ENCODE data around the gene PEAR1.

PEAR1 gene

GRCh38 chr1:156901966-156902915 lies 8.7 kb downstream of the PEAR1 start:
- DNase-seq, result no peak

DNA sequence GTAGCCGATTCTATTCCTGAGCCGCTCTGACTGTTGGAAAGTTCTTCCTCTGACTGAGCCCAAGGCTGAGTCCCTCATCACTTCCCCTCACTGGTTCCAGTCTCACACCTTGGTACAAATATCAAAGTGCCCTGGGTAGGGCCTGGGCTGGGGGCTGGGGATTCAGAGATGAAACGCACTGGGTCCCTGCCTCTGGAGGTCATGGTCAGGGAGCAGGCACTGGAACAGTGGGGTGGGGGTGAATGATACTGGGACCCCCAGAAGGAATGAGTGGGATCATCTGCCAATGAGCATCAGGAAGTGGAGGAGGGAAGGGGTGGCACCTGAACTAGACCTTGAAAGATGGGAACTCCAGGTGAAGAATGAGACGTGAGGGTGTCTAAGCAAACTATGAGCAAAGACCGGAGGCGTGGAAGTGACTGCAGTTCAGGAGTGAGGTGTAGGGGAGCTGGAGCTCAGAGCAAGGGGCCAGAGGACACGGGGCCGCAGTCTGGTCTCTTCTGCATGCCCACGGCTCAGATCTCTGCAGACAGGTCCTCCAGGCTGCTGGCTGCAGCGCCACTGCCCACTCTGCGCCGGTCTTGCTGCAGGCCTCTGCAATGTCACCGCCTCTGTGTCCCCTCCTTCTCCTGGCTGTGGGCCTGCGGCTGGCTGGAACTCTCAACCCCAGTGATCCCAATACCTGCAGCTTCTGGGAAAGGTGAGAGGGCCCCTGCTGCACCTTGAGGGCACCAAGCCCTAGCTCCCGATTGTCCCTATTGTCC lies 10.0 kb downstream of the PEAR1 start:
- no peak for DNase-seq

DNA sequence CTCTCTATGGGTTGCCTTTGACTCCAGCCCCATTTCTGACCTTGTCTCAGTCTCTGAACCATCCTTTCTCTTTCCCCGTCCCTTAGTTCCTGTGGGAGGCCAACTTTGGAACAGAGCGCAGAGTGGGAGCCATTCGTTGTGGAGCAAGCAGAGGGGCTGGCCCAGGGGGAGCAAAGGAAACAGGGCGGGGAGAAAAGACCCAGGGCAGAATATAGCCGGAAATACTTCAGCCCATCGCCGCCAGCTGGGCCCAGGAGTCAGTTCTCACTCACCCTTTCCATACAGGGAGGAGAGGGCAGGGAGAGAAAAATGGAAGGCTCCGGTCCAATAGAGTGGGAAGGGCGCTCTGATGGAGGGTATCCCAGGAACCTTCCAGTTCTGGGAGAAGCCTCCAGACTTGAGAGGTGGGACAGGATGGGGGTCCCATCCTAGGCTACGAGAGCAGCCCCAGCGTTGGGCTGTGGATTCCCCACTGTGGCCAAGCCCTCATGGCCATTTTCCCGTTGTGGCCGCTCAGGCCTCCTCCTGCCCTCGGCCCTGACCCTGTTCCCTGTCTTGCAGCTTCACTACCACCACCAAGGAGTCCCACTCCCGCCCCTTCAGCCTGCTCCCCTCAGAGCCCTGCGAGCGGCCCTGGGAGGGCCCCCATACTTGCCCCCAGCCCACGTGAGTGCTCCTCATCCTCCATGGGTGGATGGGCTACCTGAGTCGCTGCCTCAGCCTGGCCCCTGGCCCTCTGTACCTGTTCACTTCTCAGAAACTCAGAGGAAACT lies 10.9 kb downstream of the PEAR1 start:
- no peak for DNase-seq

GRCh38 chr1:156905176-156905575 lies 11.7 kb downstream of the PEAR1 start:
- no peak for DNase-seq

- no peak for DNase-seq
Observed at GRCh38 chr1:156905651-156906050, 12.1 kb downstream of the PEAR1 start.

GRCh38 chr1:156906206-156906906 lies 12.8 kb downstream of the PEAR1 start:
- no peak for DNase-seq

GRCh38 chr1:156908541-156908940 lies 15.0 kb downstream of the PEAR1 start:
- DNase-seq, result no peak

GRCh38 chr1:156908955-156909354 lies 15.4 kb downstream of the PEAR1 start:
- no peak for DNase-seq

DNA sequence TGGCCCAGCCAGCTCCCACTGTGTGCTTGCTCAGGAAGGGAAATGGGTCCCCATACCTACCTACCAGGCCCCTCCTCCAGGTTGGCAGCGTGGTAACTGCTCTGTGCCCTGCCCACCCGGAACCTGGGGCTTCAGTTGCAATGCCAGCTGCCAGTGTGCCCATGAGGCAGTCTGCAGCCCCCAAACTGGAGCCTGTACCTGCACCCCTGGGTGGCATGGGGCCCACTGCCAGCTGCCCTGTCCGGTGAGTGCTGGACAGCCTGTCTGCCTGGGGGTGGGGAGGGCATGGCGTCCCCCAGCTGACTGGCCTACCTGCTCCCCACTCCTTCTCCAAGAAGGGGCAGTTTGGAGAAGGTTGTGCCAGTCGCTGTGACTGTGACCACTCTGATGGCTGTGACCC lies 16.2 kb downstream of the PEAR1 start:
- no peak for DNase-seq

DNA sequence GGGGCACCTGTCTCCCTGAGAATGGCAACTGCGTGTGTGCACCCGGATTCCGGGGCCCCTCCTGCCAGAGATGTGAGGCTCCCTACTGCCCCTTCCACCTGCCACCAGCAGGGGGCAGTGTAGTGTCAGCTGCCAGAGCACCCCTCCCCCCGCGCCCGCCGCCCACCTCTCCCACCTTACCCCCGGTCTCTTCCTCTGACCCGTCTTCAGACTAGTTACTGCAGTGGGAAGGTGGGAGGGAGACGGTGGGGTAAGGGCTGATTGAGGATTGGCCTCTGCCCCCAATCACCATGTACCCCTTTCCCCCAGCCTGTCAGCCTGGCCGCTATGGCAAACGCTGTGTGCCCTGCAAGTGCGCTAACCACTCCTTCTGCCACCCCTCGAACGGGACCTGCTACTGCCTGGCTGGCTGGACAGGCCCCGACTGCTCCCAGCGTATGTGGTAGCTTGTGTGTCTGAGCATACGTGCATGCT lies 16.8 kb downstream of the PEAR1 start:
- DNase-seq, result peak; percentile 65 to 71

- DNase-seq, result no peak
Observed at GRCh38 chr1:156911577-156912298, 18.2 kb downstream of the PEAR1 start.

- DNase-seq, result no peak
Observed at GRCh38 chr1:156912310-156912709, 18.8 kb downstream of the PEAR1 start.

DNA sequence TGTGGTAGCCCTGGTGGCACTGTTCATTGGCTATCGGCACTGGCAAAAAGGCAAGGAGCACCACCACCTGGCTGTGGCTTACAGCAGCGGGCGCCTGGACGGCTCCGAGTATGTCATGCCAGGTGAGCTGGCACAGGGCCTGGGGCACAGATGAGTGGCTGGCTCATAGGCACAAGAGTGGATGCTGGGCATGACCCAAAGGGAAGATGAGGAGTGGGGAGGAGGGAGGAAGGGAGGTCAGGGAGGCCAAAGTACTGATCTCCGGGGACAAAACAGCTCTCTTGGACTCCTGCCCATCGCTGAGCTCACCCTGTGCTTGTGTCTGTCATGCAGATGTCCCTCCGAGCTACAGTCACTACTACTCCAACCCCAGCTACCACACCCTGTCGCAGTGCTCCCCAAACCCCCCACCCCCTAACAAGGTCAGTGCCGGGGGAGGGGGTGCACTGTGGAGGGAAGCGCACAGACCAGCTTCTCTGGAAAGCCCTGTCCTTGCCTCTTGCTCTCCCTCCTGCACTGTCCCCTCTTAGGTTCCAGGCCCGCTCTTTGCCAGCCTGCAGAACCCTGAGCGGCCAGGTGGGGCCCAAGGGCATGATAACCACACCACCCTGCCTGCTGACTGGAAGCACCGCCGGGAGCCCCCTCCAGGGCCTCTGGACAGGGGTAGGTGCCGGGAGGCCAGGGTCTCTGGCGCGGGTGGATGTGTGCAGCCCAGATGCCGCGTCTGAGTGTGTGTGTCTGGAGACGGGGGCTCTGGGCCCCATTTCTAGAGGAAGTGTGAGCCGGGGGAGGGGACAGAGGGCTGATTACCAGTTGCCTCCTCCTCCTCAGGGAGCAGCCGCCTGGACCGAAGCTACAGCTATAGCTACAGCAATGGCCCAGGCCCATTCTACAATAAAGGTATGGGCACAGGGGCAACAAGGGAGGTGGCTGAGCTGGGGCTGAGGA lies 19.6 kb downstream of the PEAR1 start:
- no peak for DNase-seq

- DNase-seq, result no peak
Observed at GRCh38 chr1:156913809-156914387, 20.4 kb downstream of the PEAR1 start.

DNA sequence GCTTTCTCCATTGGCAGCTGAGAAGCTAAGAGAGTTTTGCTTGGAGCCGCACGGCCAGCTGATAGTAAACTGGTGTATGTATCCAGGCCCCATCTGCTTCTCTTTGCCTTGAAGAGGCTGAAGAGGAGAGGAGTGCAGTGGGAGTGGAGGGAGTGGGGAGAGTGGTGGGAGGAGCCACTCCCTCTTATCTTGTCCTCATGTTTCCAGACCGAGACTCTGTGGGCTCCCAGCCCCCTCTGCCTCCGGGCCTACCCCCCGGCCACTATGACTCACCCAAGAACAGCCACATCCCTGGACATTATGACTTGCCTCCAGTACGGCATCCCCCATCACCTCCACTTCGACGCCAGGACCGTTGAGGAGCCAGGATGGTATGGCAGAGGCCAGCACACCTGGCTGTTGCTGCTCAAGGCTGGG lies 20.9 kb downstream of the PEAR1 start:
- no peak for DNase-seq

DNA sequence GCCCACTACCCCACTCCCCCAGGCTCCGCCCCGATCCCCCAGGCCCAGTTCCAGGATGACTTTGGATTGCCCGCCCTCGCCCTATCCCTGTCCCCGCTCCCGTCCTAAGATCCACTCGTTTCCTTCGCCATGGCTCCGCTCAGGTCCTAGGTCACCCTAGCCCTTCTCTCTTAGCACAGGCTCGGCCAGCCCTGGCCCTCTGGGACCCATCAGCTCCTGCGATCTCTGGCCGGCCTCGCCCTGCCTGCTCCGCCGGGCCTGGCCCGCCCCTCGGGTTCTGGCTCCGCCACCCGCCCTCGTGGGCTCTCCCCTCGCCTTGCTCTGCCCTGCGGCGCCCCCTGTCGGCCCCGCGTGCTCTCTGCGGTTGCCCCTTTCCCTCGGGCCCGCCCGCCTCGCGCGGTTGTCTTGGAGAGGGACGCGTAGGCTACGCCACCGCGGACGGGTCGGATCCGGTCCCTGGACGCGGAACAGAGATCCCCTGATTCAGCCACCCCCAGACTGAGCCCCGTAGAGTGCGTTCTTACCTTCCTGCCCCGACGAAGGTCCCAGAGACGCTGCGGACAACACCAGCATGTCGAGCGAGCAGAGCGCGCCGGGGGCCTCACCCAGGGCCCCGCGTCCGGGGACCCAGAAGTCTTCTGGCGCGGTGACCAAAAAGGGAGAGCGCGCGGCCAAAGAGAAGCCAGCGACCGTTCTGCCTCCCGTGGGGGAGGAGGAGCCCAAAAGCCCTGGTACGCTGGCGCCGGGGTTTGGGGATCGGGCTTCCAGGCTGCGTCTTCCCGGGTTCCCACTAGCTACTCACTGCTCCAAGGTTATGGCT lies 26.9 kb downstream of the PEAR1 start, which contains the start of gene LRRC71:
TSS of gene LRRC71 (plus strand) at position 400 of the 820 bp plus-strand sequence. CDS start at position 572, 172 bp downstream.
- peak; percentile 70 to 80 for DNase-seq

- DNase-seq, result no peak
Observed at GRCh38 chr1:156921053-156921529, 27.6 kb downstream of the PEAR1 start.

GRCh38 chr1:156922986-156923669 lies 29.6 kb downstream of the PEAR1 start:
- no peak for DNase-seq

Measured in stimulated activated CD4-positive, alpha-beta T cell treated with anti-CD3 and anti-CD28 coated beads, Interleukin-2, amount 100 ng/mL, for 48 hours (primary cell).